Fibroblast of pulmonary artery (primary cell): ENCODE measurements around the gene TTC31.

Experiments
- DNase-seq: peaks from one replicate; pipeline ENCODE4 v3.0.0-alpha.2; 2010; ENCODE audit warnings: low read depth
- H3K4me3 ChIP-seq: replicated peaks from 2 replicates; pipeline ENCODE4 v1.5.1; 2011; ENCODE audit warnings: low read depth, mild to moderate bottlenecking, control low read depth, low read length, moderate library complexity
- TF ChIP-seq, protein P1 (sequence below): IDR thresholded peaks from 2 replicates; pipeline ENCODE4 v1.5.1; 2011; ENCODE audit warnings: mild to moderate bottlenecking, control low read depth, low read length, inconsistent platforms; ENCODE audit errors: missing control alignments

Gene TTC31

DNA sequence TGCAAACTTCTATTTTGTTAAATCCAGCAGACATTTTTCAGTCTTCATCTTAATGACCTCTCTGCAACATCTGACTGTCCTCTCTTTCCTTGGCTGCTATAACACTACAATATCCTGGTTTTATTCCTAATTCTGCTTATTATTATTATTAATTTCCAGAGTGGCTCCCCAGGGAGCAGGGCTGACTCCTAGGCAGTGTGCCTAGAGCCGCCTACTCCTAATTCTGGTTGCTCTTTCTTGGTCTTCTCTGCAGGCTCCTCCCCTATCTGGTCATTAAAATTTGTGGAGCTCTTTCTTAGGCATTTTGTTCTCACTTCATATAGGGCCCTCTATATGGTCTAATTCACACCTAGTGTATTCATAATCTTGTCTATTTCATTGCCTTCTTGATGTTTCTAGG is 60.1 kb downstream of the TTC31 start:
- DNase-seq: no peak
- H3K4me3 ChIP-seq: no peak overlapping the region
- TF ChIP-seq, protein P1, sequence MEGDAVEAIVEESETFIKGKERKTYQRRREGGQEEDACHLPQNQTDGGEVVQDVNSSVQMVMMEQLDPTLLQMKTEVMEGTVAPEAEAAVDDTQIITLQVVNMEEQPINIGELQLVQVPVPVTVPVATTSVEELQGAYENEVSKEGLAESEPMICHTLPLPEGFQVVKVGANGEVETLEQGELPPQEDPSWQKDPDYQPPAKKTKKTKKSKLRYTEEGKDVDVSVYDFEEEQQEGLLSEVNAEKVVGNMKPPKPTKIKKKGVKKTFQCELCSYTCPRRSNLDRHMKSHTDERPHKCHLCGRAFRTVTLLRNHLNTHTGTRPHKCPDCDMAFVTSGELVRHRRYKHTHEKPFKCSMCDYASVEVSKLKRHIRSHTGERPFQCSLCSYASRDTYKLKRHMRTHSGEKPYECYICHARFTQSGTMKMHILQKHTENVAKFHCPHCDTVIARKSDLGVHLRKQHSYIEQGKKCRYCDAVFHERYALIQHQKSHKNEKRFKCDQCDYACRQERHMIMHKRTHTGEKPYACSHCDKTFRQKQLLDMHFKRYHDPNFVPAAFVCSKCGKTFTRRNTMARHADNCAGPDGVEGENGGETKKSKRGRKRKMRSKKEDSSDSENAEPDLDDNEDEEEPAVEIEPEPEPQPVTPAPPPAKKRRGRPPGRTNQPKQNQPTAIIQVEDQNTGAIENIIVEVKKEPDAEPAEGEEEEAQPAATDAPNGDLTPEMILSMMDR: no peak
